GM12875 (cell line): ENCODE measurements around the gene RBM34.

Experiments
- H3K4me3 ChIP-seq: one replicate; pipeline ENCODE4 v1.5.1; 2011; ENCODE audit warnings: low read depth, low read length, control low read depth
- TF ChIP-seq, protein P1 (sequence below): IDR thresholded peaks from 2 replicates; pipeline ENCODE4 v1.5.1; 2011; ENCODE audit warnings: low read depth, mild to moderate bottlenecking, control low read depth, inconsistent platforms, low read length, moderate library complexity, borderline replicate concordance; ENCODE audit not compliant: insufficient read depth

RBM34 gene

GRCh38 chr1:235128456-235129328 is 32.4 kb downstream of the RBM34 start, which contains the start of gene TOMM20:
TOMM20 (minus strand) TSS chr1:235128837; CDS start chr1:235128715, 122 bp downstream.
- TF ChIP-seq, protein P1, sequence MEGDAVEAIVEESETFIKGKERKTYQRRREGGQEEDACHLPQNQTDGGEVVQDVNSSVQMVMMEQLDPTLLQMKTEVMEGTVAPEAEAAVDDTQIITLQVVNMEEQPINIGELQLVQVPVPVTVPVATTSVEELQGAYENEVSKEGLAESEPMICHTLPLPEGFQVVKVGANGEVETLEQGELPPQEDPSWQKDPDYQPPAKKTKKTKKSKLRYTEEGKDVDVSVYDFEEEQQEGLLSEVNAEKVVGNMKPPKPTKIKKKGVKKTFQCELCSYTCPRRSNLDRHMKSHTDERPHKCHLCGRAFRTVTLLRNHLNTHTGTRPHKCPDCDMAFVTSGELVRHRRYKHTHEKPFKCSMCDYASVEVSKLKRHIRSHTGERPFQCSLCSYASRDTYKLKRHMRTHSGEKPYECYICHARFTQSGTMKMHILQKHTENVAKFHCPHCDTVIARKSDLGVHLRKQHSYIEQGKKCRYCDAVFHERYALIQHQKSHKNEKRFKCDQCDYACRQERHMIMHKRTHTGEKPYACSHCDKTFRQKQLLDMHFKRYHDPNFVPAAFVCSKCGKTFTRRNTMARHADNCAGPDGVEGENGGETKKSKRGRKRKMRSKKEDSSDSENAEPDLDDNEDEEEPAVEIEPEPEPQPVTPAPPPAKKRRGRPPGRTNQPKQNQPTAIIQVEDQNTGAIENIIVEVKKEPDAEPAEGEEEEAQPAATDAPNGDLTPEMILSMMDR: no peak
- H3K4me3 ChIP-seq: peak within 1 kb of the TSS; percentile 98

- TF ChIP-seq, protein P1: no peak
These were observed 33.2 kb downstream of the RBM34 start for GRCh38 chr1:235127732-235128455.

GRCh38 chr1:235127203-235127602 is 33.8 kb downstream of the RBM34 start:
- TF ChIP-seq, protein P1: no peak
- peak overlapping the region; percentile 98 for H3K4me3 ChIP-seq

More at GRCh38 chr1:235127732-235128455, 33.2 kb downstream of the RBM34 start:
- H3K4me3 ChIP-seq: peak overlapping the region; percentile 98

- H3K4me3 ChIP-seq: no peak overlapping the region
- TF ChIP-seq, protein P1: no peak
These were observed 36.4 kb downstream of the RBM34 start for GRCh38 chr1:235124665-235125064.

- TF ChIP-seq, protein P1: no peak
- H3K4me3 ChIP-seq: no peak overlapping the region
These were observed 36.9 kb downstream of the RBM34 start for GRCh38 chr1:235124111-235124510.

DNA sequence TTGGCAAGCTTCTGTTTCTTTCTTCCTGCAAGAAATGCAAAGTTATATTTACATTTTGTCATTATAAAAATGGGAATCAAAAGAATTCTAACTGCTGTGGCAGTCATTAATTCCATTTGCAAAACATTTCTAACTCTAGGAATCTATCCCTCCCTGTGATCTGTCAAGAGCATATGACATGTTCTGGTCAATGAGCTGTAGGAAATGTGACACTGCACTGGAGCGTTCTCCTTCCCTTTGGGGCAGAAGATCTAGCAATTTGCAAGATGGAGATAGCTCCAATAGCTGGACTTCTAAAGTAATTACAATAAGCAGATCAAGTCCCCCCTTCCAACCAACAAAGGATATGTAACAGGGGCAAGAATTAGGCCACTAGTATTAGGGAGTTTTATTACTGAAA is 38.7 kb downstream of the RBM34 start:
- TF ChIP-seq, protein P1: no peak
- H3K4me3 ChIP-seq: no peak overlapping the region
